ENCODE results near the gene NOSTRIN. TPM values are rescaled to one million over a fixed set of nuclear protein-coding genes. Genes with fewer than 3 reads are reported as not detected.

NOSTRIN gene
- total RNA-seq, 2 donors from 2014 or later: 52.7 to 55.6 TPM

DNA sequence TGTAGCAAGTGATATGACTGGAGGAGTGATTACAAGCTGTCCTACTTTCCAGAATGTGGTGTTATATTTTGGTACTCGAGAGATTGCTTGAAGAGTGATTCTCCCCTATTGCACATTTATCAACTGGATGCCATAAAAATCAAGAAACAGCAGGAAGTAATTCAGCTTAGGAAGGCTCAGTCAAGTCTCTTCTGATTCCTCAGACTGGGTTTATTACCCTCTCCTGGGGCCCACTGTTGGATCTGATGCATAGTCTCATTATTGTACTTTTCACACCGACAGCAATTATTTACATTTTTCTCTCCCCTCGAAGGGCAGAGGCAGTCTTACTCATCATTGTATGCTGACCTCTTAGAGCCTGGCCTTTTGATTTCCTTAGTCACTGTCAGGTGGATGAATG is 9.3 kb downstream of the NOSTRIN start:
- intact Hi-C loops (cut with DNase I, micrococcal nuclease): no loop called here
- DNase-seq (no peak), ATAC-seq (peak; percentile 69)

DNA sequence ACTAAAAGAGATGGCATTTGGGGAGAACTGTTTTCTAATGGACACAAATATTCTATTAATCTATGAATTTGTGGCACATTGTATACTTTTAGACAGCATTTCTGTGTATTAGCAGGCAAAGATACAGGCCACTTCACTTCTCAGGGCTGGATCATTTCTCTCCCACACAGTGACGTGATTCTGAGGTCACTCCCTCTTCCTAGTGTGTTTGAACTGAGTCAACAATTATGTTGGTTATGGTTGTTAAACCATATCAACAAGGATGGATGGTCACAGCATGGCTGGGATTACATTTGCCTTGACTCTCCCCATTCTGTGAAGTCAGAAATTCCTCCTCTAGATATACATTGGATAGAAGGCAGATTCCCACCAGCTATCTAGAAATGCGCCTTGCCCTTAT is 11.6 kb downstream of the NOSTRIN start:
- intact Hi-C loops (cut with DNase I, micrococcal nuclease): no loop called here
- DNase-seq: no peak
- peak; percentile 72 for ATAC-seq

DNA sequence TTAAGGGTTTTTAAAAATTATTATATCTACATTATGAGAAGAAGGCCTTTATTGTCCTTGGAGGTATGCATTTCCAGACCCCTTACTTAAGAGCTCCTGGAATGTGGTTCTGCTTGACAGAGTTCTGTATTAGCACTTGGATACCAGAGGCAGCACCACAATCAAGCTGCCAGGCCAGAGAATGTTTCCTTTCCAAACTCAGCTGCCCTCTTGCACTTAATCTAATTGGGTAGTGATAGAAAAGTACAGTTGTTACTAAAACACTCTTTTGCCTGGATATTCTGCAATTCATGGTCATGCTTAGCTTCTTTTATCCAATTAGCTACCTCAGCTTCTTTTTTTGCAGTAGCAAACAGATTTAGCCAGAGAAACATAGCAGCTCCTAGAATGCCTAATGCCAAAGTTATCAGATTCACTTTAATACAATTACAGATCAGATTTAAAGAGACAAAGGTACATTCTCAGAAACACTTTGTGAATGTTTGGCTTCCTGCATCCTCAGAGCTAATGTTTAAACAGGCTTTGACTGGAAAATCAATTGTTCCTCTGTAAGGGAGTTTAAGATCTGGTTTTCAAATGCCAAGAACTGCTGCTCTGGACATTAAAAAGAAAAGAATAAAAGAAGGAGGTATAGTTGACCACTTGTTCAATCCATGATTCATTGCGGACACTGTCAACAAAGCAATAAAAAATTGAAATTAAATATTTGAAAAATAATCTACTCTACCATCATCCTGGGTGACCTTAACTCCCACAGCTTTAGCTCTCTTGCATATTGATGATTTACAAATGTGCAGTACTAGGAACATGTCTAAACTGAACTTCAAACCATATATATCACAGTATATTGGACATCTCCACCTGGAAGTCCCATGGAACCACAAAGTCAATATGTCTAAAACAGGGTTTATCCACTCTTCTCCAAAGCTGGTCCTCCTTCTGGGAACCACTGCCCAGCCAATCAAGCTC is 12.8 kb downstream of the NOSTRIN start:
- ATAC-seq (no peak), DNase-seq (no peak)
- intact Hi-C loops (cut with DNase I, micrococcal nuclease): no loop called here

- ATAC-seq: no peak
- no peak for DNase-seq
- intact Hi-C loops (cut with DNase I, micrococcal nuclease): no loop called here
These were observed 13.9 kb downstream of the NOSTRIN start for GRCh38 chr2:168816369-168816768.

DNA sequence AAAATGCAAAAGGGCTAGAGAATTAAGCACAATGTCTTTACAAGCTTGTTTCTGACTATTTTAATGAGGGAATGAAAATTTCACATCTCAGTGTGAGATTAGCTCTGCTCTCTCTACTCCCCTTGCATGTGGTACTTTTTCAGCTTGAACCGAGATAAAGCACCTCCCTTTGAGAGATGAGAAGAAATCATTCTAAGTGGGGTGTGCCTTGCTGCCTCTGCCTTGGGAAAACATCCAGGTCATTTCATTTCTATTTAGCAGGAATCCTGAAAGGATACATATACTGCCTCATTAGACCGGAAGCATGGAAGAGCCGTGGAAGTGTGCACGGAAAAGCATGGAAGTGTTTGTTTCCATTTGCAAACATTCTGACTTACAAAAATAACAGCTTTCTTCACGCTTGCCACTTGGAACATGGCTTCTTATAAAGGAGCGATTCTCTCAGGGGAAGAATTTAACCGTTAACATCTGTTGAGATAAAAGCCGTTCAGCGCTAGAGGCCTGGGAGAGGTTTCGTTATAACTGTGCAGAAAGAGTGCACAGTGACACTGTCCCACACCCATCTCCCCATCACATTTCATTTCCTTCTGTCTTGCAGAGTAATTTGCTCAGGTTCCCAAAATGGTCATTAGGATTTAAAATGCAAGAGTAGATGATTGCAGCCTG is 16.7 kb downstream of the NOSTRIN start:
- intact Hi-C loops (cut with DNase I, micrococcal nuclease): no loop called here
- ATAC-seq (no peak), DNase-seq (no peak)

- DNase-seq (no peak), ATAC-seq (no peak)
- intact Hi-C loops (cut with DNase I, micrococcal nuclease): no loop called here
These were observed 17.5 kb downstream of the NOSTRIN start for GRCh38 chr2:168819829-168820489.

GRCh38 chr2:168821577-168821976 is 19.1 kb downstream of the NOSTRIN start:
- DNase-seq: no peak
- intact Hi-C loops (cut with DNase I, micrococcal nuclease): no loop called here
- no peak for ATAC-seq

DNA sequence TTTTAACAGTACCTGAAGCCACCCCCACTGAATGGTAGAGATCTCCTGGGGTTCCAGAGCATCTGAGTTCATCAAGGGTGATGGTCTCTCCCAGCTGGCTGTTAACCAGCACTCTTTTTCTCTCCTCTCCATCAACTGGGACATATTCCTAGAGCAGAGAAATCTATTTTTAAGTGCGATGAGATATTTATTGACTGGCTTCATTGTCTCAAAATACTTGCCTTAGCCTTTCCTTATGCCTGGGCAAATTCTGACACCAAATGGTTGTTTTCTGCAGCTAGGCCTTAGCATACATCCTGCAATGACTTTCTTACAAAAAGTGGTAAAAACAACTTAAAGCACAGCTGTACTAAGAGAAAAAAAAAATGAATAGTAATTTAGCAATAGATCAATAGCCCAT is 19.6 kb downstream of the NOSTRIN start:
- no peak for ATAC-seq
- no peak for DNase-seq
- intact Hi-C loops (cut with DNase I, micrococcal nuclease): no loop called here

GRCh38 chr2:168825126-168825525 is 22.7 kb downstream of the NOSTRIN start:
- intact Hi-C loops (cut with DNase I, micrococcal nuclease): no loop called here
- peak; percentile 89 for ATAC-seq
- DNase-seq: no peak

GRCh38 chr2:168830958-168831357 is 28.5 kb downstream of the NOSTRIN start:
- ATAC-seq (no peak), DNase-seq (no peak)
- intact Hi-C loops (cut with DNase I, micrococcal nuclease): no loop called here

DNA sequence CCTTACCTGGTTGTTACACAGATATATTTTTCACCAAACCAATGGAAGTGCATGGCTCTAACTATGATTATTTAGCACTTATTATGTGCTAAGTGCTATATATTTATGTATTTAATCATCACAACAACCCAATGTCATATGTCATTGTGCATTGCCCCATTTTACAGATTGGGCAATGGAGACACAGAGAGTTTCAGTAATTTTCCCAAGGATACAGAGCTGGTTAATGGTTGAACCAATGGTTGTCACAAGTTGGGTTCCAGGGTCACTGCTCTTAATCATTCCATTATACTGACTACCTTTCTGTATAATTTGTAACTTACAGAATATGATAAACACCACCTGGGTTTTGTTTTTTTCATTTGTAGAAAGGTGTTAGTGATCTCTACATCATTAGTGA is 29.2 kb downstream of the NOSTRIN start:
- no peak for ATAC-seq
- DNase-seq: no peak
- intact Hi-C loops (cut with DNase I, micrococcal nuclease): no loop called here

GRCh38 chr2:168835969-168836368 is 33.5 kb downstream of the NOSTRIN start:
- DNase-seq (no peak), ATAC-seq (no peak)

DNA sequence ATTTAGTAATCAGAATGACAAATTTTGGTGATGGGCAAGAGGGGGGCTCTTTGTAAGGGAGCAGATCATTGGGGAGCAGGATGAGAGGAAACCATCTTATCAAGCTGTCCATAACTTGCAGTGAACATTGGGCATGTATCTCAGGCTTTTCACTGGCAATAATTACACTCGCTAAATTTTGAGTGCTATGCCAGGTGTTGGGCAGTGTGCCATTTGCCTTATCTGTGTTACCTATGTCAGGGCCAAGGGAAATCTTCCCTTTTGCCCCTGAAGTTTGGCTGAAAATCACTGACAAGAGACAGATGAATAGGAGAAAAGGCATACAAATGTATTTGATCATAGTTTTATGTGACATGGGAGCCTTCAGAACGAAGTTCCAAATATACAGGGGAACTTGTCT is 39.0 kb downstream of the NOSTRIN start:
- ATAC-seq (no peak), DNase-seq (no peak)
- intact Hi-C loops (cut with DNase I, micrococcal nuclease): no loop called here

More at GRCh38 chr2:168835969-168836368, 33.5 kb downstream of the NOSTRIN start:
- intact Hi-C loops (cut with DNase I, micrococcal nuclease): no loop called here

GRCh38 chr2:168843253-168843652 is 40.8 kb downstream of the NOSTRIN start:
- ATAC-seq (no peak), DNase-seq (no peak)
- intact Hi-C loops (cut with DNase I, micrococcal nuclease): no loop called here

DNA sequence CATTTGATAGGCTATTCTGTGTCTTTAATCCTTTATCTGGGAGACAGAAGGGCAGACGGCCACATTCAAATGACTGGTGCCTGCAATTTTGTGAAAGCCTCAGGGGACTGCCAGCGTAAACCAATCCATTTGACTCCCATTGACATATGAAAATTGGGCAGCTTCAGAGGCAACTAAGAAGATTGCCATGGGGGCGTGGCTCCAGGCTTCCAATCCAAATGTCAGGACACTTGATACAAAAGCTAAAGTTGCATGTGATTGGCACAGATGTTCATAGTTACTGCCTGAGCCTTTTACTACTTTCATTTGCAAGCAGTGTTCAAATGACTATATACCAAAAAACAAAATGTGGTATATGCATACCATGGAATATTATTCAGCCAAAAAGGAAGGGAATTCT is 45.8 kb downstream of the NOSTRIN start:
- intact Hi-C loops (cut with DNase I, micrococcal nuclease): no loop called here
- DNase-seq (no peak), ATAC-seq (no peak)

DNA sequence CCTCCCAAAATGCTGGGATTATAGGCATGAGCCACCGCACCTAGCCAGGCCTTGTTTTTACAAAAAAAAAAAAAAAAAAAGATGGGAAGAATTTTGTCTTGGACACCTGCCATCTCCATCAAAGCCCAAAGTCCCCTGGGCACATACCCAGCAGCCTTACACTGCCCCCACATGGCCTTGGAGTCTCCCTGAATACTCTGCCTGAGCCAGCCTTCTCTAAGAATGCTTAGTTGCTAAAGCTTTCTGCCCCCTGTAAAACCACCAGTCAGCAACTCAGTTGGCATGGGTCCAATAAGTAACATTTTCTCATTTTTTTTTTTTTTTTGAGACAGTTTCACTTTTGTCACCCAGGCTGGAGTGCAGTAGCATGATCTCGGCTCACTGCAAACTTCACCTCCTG is 47.2 kb downstream of the NOSTRIN start:
- ATAC-seq (peak; percentile 94), DNase-seq (peak; percentile 34 to 47)
- intact Hi-C loops (cut with DNase I, micrococcal nuclease): no loop called here

- no peak for DNase-seq
- no peak for ATAC-seq
- intact Hi-C loops (cut with DNase I, micrococcal nuclease): no loop called here
These were observed 48.4 kb downstream of the NOSTRIN start for GRCh38 chr2:168850846-168851245.

DNA sequence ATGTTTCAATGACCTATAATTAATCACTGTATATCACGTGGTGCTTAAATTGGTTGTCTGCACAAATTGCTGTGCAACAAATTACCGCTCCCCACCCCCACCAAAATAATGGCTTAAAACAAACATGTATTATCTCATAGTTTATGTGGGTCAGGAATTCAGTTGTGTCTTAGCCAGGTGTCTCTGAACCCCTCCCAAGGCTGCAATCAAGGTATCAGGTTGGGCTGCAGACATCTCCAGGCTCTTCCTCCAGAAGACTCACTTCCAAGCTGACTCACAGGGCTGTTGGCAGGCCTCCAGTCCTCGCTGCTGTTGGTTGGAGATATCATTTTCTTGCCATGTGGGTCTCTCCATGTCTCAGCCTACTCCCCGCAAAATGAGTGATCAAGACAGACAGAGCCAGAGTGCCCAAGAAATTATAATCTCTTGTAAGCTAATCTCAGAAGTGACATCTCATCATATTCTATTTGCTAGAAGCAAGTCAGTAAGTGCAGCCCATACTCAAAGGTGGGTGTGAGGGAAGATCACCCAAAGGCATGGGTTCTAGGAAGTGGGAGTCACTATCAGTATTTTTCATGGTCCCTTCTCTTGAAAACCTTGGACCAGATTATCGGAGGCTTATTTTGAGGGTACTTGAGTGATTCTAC is 49.4 kb downstream of the NOSTRIN start:
- DNase-seq: no peak
- no peak for ATAC-seq
- intact Hi-C loops (cut with DNase I, micrococcal nuclease): no loop called here

DNA sequence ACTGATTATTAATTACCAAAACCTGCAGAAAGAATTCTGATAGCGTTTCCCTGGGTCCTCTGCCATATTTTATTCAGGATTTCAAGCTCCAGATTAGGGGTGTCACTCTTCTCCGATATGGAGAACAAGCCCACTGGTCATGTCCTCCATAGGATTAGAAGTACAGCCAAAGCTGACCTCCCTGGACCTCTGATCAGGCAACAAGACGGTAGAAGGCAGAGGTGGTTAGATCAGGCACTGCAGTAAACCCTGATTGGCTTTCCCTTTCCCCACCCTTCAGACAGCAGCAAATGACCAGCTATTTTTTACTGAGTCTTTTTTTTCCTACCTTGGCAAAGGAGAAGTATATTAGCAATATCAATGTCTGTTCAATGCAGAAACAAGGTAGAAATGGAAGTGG is 50.0 kb downstream of the NOSTRIN start:
- intact Hi-C loops (cut with DNase I, micrococcal nuclease): no loop called here
- no peak for DNase-seq
- ATAC-seq: no peak

Measured in left colon (tissue), 2 donors.